CD14-positive monocyte (primary cell): ENCODE data around the gene PRDM11. TPM values are rescaled to one million over a fixed set of nuclear protein-coding genes. Genes with fewer than 3 reads are reported as not detected.

Experiments
- DNase-seq, 3 donors: peaks; one replicate each; pipeline ENCODE4 v3.0.0-alpha.2; 2011 to 2022
- H2AFZ ChIP-seq: 2 replicates; pipeline ENCODE4 v1.6.0; 2012; ENCODE audit warnings: mild to moderate bottlenecking, low read depth, low read length, inconsistent platforms; ENCODE audit not compliant: insufficient read depth, poor library complexity, severe bottlenecking
- H3K27ac ChIP-seq, 2 donors: 1 replicate in 1 of 2; 2 replicates in 1 of 2; pipeline ENCODE4 v1.5.1; 2012 to 2013; ENCODE audit warnings: low read length in 2 of 2, control low read depth in 1 of 2, inconsistent platforms in 1 of 2, low read depth in 1 of 2, mild to moderate bottlenecking in 1 of 2
- H3K27me3 ChIP-seq, 2 donors: one replicate each; pipeline versions ENCODE4 v1.6.0 to v1.6.1; 2011 to 2013; ENCODE audit warnings: low read length in 2 of 2; ENCODE audit not compliant: control insufficient read depth in 2 of 2, insufficient read depth in 2 of 2
- H3K36me3 ChIP-seq, 2 donors: replicated peaks in 1 of 2; 1 replicate in 1 of 2; 2 replicates in 1 of 2; pipeline versions ENCODE4 v1.5.1 to v1.6.1; 2012 to 2013; ENCODE audit warnings: low read length in 2 of 2, control low read depth in 1 of 2, inconsistent platforms in 1 of 2, mild to moderate bottlenecking in 1 of 2; ENCODE audit not compliant: insufficient read depth in 2 of 2, control insufficient read depth in 1 of 2
- H3K4me1 ChIP-seq, 2 donors: 1 replicate in 1 of 2; 2 replicates in 1 of 2; pipeline versions ENCODE4 v1.5.1 to v1.6.1; 2012 to 2013; ENCODE audit warnings: low read length in 2 of 2, control low read depth in 1 of 2, inconsistent platforms in 1 of 2, mild to moderate bottlenecking in 1 of 2, moderate library complexity in 1 of 2; ENCODE audit not compliant: insufficient read depth in 2 of 2, control insufficient read depth in 1 of 2
- H3K4me2 ChIP-seq: replicated peaks from 2 replicates; pipeline ENCODE3; 2012; ENCODE audit warnings: low read length, moderate library complexity, mild to moderate bottlenecking; ENCODE audit not compliant: poor library complexity, severe bottlenecking; ENCODE audit errors: extremely low read depth
- H3K4me3 ChIP-seq, 3 experiments: fragments of 200-600 bp in 1 of 3; sonication (generic) in 1 of 3; replicated peaks in 1 of 3; 1 replicate in 2 of 3; 2 replicates in 1 of 3; pipeline ENCODE4 v1.5.1; 2011 to 2013; ENCODE audit warnings: low read length in 3 of 3, mild to moderate bottlenecking in 3 of 3, control low read depth in 2 of 3, low read depth in 2 of 3, inconsistent platforms in 1 of 3, moderate library complexity in 1 of 3
- H3K79me2 ChIP-seq: 2 replicates; pipeline ENCODE4 v1.6.0; 2012; ENCODE audit warnings: mild to moderate bottlenecking, control low read depth, inconsistent platforms, low read length, moderate library complexity; ENCODE audit not compliant: insufficient read depth
- H3K9ac ChIP-seq: 2 replicates; pipeline ENCODE4 v1.6.0; 2017; ENCODE audit warnings: low read length, mild to moderate bottlenecking; ENCODE audit not compliant: insufficient read depth, poor library complexity, severe bottlenecking
- H3K9me3 ChIP-seq, 2 donors: replicated peaks in 1 of 2; 1 replicate in 1 of 2; 2 replicates in 1 of 2; pipeline versions ENCODE4 v1.5.1 to v1.6.1; 2012 to 2013; ENCODE audit warnings: low read length in 2 of 2, control low read depth in 1 of 2; ENCODE audit not compliant: control insufficient read depth in 1 of 2, insufficient read depth in 1 of 2
- H4K20me1 ChIP-seq: 2 replicates; pipeline ENCODE4 v1.6.0; 2012; ENCODE audit warnings: mild to moderate bottlenecking, low read length, control low read depth, moderate library complexity; ENCODE audit not compliant: insufficient read depth
- H3K27ac Mint-ChIP-seq, 7 donors: one replicate each; pipeline ENCODE4 v1.8.0; 2020; ENCODE audit warnings: mild to moderate bottlenecking in 7 of 7, mixed read lengths in 7 of 7, moderate library complexity in 6 of 7, inconsistent platforms in 2 of 7
- H3K27me3 Mint-ChIP-seq, 3 donors: one replicate each; pipeline ENCODE4 v1.8.0; 2021 to 2022; ENCODE audit warnings: low read depth in 3 of 3, mild to moderate bottlenecking in 3 of 3, mixed read lengths in 3 of 3, moderate library complexity in 3 of 3, inconsistent platforms in 1 of 3
- H3K36me3 Mint-ChIP-seq, 2 donors: one replicate each; pipeline ENCODE4 v1.8.0; 2020; ENCODE audit warnings: mixed read lengths in 2 of 2, inconsistent platforms in 1 of 2, mild to moderate bottlenecking in 1 of 2
- H3K4me1 Mint-ChIP-seq: one replicate; pipeline ENCODE4 v1.8.0; 2020; ENCODE audit warnings: mild to moderate bottlenecking, mixed read lengths
- H3K4me3 Mint-ChIP-seq, 2 donors: one replicate each; pipeline ENCODE4 v1.8.0; 2020; ENCODE audit warnings: mild to moderate bottlenecking in 2 of 2, mixed read lengths in 2 of 2, moderate library complexity in 1 of 2
- H3K9me3 Mint-ChIP-seq, 7 donors: one replicate each; pipeline ENCODE4 v1.8.0; 2020 to 2022; ENCODE audit warnings: mixed read lengths in 7 of 7, mild to moderate bottlenecking in 6 of 7, moderate library complexity in 6 of 7, inconsistent platforms in 2 of 7
- CTCF ChIP-seq: fragments of 200-600 bp; IDR thresholded peaks from one replicate; pipeline ENCODE4 v1.8.0; 2022; ENCODE audit warnings: antibody characterized with exemption, mild to moderate bottlenecking
- WGBS: methylation state at CpG from one replicate; pipeline ENCODE4 v1.1.5; 2013; ENCODE audit warnings: missing lambda C conversion rate; ENCODE audit not compliant: insufficient coverage; 5-methylcytosine and 5-hydroxymethylcytosine counted together
- intact Hi-C, 2 donors: fragments of 100-400 bp; cut with micrococcal nuclease; formaldehyde crosslinking; loops; one replicate each; pipeline versions ENCODE4 v1.15.0 to v1.15.1; 2023
- polyA plus RNA-seq, 3 donors: library from polyadenylated mRNA; depleted of rRNA in 1 of 3; unstranded in 2 of 3; stranded (reverse) in 1 of 3; fragments of 300-500 nt in 2 of 3; fragments of >200 nt in 1 of 3; fragmentation: Illumina TruSeq in 2 of 3; gene quantifications; 1 replicate in 2 of 3; 2 replicates in 1 of 3; pipeline ENCODE4 v1.2.3, GENCODE V29; 2012 to 2021

The PRDM11 gene
- polyA plus RNA-seq, 3 donors = 0.48 to 1.8 TPM; not detected in 1

DNA sequence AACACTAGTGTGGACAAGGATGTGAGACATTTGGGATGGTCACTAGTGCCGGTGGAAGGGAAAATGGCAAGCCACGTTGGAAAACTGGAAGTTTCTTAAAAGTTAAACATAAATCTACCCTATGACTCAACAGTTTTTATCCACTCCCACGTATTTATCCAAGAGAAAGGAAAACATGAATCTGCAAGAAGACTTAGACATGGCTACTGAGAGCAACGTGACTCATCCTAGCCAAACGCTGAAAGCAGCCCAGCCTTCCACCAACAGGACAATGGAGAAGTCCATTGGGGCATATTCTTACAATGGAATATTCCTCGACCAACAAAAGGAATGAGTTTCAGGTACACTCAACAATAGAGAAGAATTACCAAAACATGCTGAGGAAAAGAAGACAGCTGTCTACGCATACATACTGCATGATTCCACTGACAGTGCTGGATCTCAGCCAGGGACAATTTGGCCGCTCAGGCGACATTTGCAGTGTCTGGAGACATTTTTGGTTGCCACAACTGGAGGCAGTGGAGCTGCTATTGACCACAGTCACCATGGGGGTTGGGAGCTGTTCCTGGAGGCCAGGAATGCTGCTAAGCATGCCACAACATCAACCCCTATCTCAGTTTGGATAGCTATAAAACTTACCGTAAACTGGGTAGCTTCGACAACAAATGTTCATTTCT is 118.5 kb downstream of the PRDM11 start:
- no peak overlapping the region for H2AFZ ChIP-seq
- WGBS = 71% methylated on average over 5 of the region's 11 CpGs

GRCh38 chr11:45265969-45266675 is 119.7 kb downstream of the PRDM11 start:
- H4K20me1 ChIP-seq = no peaks in the 10 kb centered on the region
- H3K9ac ChIP-seq = no peak overlapping the region
- H3K79me2 ChIP-seq = no peaks in the 10 kb centered on the region
- Mint-ChIP-seq H3K4me1 (no peaks in the 10 kb centered on the region), H3K27ac (no peak overlapping the region), H3K36me3 (no peaks in the 10 kb centered on the region), H3K9me3 (peaks cover 0 to 4% (median 0%) of the 10 kb centered on the region in 7 donors), H3K4me3 (no peak overlapping the region), H3K27me3 (peaks cover 11 to 20% (median 17%) of the 10 kb centered on the region in 3 donors)
- H3K4me2 ChIP-seq = no peak overlapping the region
- no peak for DNase-seq
- no peak overlapping the region for H3K4me3 ChIP-seq
- no peak overlapping the region for H2AFZ ChIP-seq
- H3K4me1 ChIP-seq = no peaks in the 10 kb centered on the region
- no peak for TF ChIP-seq CTCF
- peaks cover 4 to 6% of the 10 kb centered on the region in 2 donors for H3K27me3 ChIP-seq
- 100% methylated on average over 1 of the region's 2 CpGs for WGBS
- no peak overlapping the region for H3K27ac ChIP-seq
- no peaks in the 10 kb centered on the region for H3K9me3 ChIP-seq
- H3K36me3 ChIP-seq = no peaks in the 10 kb centered on the region
- intact Hi-C loops = no loop called here

More for the DNA sequence above, 118.5 kb downstream of the PRDM11 start:
- no peak for TF ChIP-seq CTCF
- H3K27me3 Mint-ChIP-seq = peaks cover 12 to 18% (median 15%) of the 10 kb centered on the region in 3 donors
- H3K9me3 Mint-ChIP-seq = peaks cover 0 to 4% (median 0%) of the 10 kb centered on the region in 7 donors
- peaks cover 4 to 6% of the 10 kb centered on the region in 2 donors for H3K27me3 ChIP-seq
- no peak overlapping the region for H3K4me2 ChIP-seq
- H3K4me3 ChIP-seq = no peak overlapping the region
- H3K9ac ChIP-seq = no peak overlapping the region
- H3K27ac Mint-ChIP-seq = no peak overlapping the region
- no peaks in the 10 kb centered on the region for H3K4me1 ChIP-seq
- no peak overlapping the region for H3K27ac ChIP-seq
- H3K36me3 ChIP-seq = no peaks in the 10 kb centered on the region
- no peaks in the 10 kb centered on the region for H3K36me3 Mint-ChIP-seq
- intact Hi-C loops = no loop called here
- no peak overlapping the region for H3K4me3 Mint-ChIP-seq
- no peaks in the 10 kb centered on the region for H3K79me2 ChIP-seq
- no peaks in the 10 kb centered on the region for H3K4me1 Mint-ChIP-seq
- no peak for DNase-seq
- H4K20me1 ChIP-seq = no peaks in the 10 kb centered on the region
- no peaks in the 10 kb centered on the region for H3K9me3 ChIP-seq
